Esophagus muscularis mucosa (tissue), 3 donors: ENCODE measurements around the gene TDRD7.

ENCODE experiments used
- POLR2A ChIP-seq: fragments of 450-650 bp; IDR thresholded peaks from one replicate; pipeline ENCODE4 v1.6.1; 2017; ENCODE audit warnings: antibody characterized with exemption, moderate library complexity, mild to moderate bottlenecking, low read depth
- POLR2AphosphoS5 ChIP-seq, 2 donors: sonication (generic); formaldehyde crosslinking; IDR thresholded peaks; one replicate each; pipeline ENCODE4 v1.6.1; 2017; ENCODE audit warnings: antibody characterized with exemption in 2 of 2
- TF ChIP-seq, protein P1 (sequence below), 3 experiments: fragments of 200-600 bp in 2 of 3; fragments of 450-650 bp in 1 of 3; sonication (generic) in 2 of 3; IDR thresholded peaks; one replicate each; pipeline ENCODE4 v1.5.1; 2017 to 2019; ENCODE audit warnings: antibody characterized with exemption in 3 of 3, mild to moderate bottlenecking in 2 of 3, moderate library complexity in 1 of 3

DNA sequence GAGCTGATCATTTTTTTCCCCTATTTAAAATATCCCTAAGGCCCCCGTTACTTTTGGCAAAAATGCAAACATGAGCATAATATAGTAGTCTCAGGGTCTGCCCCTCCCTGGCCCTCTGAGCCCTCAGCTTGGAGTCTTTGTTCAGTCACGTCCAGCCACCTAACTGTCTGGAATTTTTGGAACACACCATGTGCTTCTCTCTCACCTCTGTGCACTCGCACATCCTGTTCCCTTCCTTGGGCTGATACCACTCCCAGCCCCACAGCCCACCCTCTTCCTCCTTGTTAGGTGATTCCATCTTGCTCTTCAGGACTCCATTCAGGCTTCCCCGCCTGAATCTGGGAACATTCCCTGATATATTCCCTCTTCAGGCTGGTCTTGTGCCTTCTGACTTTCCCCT, 16.0 kb downstream of the TDRD7 start:
- TF ChIP-seq, protein P1, sequence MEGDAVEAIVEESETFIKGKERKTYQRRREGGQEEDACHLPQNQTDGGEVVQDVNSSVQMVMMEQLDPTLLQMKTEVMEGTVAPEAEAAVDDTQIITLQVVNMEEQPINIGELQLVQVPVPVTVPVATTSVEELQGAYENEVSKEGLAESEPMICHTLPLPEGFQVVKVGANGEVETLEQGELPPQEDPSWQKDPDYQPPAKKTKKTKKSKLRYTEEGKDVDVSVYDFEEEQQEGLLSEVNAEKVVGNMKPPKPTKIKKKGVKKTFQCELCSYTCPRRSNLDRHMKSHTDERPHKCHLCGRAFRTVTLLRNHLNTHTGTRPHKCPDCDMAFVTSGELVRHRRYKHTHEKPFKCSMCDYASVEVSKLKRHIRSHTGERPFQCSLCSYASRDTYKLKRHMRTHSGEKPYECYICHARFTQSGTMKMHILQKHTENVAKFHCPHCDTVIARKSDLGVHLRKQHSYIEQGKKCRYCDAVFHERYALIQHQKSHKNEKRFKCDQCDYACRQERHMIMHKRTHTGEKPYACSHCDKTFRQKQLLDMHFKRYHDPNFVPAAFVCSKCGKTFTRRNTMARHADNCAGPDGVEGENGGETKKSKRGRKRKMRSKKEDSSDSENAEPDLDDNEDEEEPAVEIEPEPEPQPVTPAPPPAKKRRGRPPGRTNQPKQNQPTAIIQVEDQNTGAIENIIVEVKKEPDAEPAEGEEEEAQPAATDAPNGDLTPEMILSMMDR (IDR thresholded peaks at IDR 0.05), result no peak
- TF ChIP-seq POLR2AphosphoS5 (IDR thresholded peaks at IDR 0.05) (no peak), POLR2A (no peak)
